Heart left ventricle (tissue), 13 donors: ENCODE data around the gene C6orf132.

Experiments used
- POLR2A ChIP-seq, 2 donors: fragments of 450-650 bp; IDR thresholded peaks; one replicate each; pipeline ENCODE4 v1.6.1; 2017; ENCODE audit warnings: antibody characterized with exemption in 2 of 2, mild to moderate bottlenecking in 2 of 2, moderate library complexity in 2 of 2
- TF ChIP-seq, protein P1 (sequence below), 12 donors: fragments of 200-600 bp; sonication (generic) in 4 of 12; IDR thresholded peaks; one replicate each; pipeline versions ENCODE4 v1.5.0 to v1.8.0; 2018 to 2022; ENCODE audit warnings: antibody characterized with exemption in 12 of 12, mild to moderate bottlenecking in 5 of 12
- donor health status: ischemic (EF 13 %, LVEDD 7.1; RV severe dilation, severe dysfunction).
- donor health status: DM: no; HTN: yes; CAD: no.
- donor health status: DM: no; HTN: no; CAD: no.
- donor health status: ischemic (EF 25% LVEDD 6.9; RV normal size, moderate dysfunction).
- donor health status: ischemic (EF 25% LVEDD 5.7; RV mildly dilated, moderate dysfunction).
- donor health status: ischemic (EF 35%, LVEDD 5.7; RV mildly dilated, moderate dysfunction).
- donor health status: nonischemic (EF 11% LVEDD 7.7; RV severe dilation, severe dysfunction).
- donor health status: DM: yes; HTN: yes; CAD: no.
- donor health status: PGD.
- donor health status: ischemic (EF 29% LVEDD 5.4; RV normal size, mild dysfunction).
- donor health status: nonischemic (EF 23%, LVEDD 6.1; RV moderate dilation, normal function).

DNA sequence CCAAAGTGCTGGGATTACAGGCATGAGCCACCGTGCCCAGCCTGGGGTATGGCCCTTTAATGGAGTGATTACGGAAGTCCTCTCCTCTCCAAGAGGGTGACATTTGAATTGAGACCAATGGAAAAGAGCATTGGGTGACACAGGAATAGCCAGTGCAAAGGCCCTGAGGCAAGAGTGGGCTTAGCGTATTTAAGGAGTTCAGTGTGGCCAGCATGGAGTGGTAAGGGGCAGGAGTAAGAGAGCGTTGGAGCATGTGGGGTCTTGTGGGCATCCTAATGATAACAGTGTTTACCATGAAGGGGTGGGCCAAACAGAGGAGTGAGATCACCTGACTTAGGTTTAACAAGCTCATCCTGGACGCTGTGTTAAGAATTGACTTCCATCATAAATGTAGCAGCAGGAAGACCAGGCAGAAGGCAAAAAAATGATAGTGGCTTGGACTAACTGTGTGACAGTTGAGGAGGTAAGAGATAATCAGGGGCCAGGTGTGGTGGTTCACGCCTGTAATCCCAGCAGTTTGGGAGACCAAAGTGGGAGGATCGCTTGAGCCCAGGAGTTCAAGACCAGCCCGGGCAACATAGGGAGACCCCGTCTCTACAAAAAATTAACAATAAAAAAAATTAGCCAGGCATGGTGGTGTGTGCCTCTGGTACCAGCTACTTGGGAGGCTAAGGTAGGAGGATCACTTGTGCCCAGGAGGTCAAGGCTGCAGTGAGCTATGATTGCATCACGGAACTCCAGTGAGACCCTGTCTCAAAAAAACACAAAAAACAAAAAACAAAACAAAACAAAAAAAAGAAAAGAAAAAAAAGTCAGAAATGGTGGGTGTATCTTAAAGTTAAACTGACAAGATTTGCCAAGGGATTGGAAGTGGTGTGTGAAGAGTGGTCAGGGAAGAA is 51.4 kb downstream of the C6orf132 start:
- TF ChIP-seq, protein P1, sequence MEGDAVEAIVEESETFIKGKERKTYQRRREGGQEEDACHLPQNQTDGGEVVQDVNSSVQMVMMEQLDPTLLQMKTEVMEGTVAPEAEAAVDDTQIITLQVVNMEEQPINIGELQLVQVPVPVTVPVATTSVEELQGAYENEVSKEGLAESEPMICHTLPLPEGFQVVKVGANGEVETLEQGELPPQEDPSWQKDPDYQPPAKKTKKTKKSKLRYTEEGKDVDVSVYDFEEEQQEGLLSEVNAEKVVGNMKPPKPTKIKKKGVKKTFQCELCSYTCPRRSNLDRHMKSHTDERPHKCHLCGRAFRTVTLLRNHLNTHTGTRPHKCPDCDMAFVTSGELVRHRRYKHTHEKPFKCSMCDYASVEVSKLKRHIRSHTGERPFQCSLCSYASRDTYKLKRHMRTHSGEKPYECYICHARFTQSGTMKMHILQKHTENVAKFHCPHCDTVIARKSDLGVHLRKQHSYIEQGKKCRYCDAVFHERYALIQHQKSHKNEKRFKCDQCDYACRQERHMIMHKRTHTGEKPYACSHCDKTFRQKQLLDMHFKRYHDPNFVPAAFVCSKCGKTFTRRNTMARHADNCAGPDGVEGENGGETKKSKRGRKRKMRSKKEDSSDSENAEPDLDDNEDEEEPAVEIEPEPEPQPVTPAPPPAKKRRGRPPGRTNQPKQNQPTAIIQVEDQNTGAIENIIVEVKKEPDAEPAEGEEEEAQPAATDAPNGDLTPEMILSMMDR (IDR thresholded peaks at IDR 0.05), result no peak
- no peak for TF ChIP-seq POLR2A (IDR thresholded peaks at IDR 0.05)
